GM18867 (cell line): ENCODE data around the gene C1QB.
A peak's percentile ranks its signal among the peaks of the same experiment; 100 is the strongest.
"Not testable (repeated sequence)": the region's sequence is repeated elsewhere in the genome, so short reads cannot be mapped to it uniquely, and the experiment has no call there.

Experiments
- ATAC-seq: cut with Tn5 transposase; IDR thresholded peaks from one replicate; pipeline ENCODE4 v1.9.1; 2021; ENCODE audit warnings: mild to moderate bottlenecking, moderate library complexity; ENCODE audit not compliant: unreplicated experiment

Gene C1QB

DNA sequence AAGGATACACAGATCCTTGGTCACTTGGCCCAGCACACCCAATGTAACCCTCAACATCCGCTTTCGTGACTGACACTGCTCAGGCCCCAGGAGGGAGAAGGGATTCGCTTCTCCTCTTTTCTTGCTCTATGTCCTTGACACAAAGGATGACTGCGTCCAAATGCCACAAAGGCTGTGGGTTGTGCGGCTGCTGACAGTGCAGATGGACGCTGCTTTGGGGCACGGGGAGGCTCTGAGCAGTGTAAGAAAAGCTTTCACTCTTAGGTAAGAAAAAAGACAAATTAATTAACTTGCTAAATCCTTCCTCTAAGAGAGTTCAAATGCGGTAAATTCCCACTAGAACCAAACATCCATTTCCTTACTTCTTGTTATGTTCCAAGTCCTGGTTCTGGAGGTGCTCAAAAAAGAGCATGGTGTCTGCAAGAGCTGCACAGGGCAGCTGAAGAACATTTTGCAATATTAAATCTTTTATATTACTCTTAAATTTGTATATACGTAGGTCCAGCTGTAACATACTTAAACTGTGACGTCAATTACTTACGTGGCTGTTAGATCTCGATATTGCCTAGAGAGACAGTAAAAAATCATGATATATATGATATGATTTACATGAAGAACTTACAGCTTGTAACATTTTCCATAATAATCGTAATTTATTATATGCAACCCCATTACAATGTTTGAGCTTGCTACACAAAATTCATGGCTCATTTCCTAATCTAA lies 38.2 kb downstream of the C1QB start:
- ATAC-seq, result no peak

DNA sequence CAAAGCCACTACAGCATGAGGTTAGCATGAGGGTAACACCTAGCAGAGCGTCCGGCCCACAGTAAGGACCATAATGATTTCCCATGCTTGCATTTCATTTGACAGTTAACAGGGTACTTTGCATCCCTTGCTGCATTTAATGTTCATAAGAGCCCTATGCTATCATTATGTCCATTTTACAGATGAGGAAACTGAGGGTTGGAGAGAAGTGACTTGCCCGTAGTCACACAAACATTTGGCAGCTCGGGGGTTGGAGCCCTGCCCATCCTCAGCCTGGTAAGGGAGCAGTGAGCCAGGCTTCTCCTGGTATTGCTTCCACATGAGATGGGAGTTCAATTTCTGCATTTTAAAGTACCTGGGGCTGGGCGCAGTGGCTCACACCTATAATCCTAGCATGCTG lies 41.1 kb downstream of the C1QB start:
- ATAC-seq, result no peak

DNA sequence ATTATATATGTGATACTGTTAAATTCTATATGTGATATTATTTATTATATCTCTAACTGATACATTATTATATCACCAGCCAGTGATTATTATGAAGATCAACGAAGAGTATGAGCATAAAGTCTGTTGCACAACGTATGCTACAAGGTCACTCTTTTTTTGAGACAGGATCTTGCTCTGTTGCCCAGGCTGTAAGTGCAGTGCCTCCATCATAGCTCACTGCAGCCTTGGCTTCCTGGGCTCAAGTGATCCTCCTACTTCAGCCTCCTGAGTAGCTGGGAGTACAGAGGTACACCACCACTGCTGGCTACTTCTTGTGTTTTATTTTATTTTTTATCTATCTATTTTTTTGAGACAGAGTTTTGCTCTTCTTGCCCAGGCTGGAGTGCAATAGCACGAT lies 43.6 kb downstream of the C1QB start:
- ATAC-seq, result no peak

DNA sequence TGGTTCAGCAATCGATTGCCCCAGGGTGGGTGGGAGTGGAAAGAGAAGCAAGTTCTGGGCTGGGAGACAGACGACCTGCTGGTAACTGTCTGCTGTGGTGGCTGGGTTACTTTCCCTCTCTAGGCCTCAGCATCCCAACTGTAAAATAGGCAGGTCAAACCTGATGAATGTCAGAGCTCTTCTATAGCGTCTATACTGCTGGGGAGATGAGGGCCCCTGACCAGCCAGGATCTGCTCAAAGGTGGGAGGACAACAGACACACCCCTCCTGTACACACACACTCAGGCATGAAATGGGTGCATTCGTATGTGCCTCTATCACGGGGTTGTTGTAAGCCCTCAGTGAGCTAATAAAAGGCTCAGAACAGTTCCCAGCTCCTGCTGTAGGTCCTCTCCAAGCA lies 44.9 kb downstream of the C1QB start:
- no peak for ATAC-seq

DNA sequence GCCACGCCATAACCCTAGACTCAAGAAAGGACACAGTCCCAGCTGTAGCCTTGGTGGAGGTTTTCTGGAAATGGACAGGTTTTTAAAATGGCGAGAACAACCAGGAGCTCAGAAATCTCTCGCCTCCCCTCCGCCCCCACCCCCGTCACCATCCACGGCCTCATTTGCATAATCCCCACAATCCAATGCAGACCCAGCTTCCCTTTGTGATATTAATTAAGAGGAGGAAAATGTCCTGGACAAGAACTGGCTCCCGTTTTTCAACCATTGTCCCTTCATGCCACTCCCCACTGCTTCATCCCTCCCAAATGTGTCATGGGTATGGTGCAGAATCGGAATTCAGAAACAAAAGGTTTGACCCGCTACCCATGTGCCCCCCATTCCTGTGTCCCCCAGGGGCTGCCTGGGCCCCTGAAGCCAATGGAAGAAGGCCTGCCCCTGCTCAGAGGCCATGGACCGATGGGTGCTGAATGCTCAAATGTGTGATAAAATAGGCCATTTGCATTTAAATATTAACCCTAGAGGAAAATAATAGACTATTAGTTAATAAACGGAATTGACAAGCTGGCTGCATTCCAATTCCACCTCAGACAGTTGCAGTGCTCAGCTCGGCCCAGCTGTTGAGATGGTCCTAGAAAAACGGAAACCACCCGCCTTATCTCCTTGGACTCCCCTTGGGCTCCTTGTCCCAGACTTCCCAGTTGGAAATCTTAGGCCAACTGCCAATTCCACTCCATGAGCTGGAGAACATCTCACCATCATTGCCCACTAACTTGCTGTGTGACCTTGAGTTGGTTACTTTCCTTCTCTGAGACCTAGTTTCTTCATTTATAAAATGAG lies 46.9 kb downstream of the C1QB start:
- no peak for ATAC-seq

DNA sequence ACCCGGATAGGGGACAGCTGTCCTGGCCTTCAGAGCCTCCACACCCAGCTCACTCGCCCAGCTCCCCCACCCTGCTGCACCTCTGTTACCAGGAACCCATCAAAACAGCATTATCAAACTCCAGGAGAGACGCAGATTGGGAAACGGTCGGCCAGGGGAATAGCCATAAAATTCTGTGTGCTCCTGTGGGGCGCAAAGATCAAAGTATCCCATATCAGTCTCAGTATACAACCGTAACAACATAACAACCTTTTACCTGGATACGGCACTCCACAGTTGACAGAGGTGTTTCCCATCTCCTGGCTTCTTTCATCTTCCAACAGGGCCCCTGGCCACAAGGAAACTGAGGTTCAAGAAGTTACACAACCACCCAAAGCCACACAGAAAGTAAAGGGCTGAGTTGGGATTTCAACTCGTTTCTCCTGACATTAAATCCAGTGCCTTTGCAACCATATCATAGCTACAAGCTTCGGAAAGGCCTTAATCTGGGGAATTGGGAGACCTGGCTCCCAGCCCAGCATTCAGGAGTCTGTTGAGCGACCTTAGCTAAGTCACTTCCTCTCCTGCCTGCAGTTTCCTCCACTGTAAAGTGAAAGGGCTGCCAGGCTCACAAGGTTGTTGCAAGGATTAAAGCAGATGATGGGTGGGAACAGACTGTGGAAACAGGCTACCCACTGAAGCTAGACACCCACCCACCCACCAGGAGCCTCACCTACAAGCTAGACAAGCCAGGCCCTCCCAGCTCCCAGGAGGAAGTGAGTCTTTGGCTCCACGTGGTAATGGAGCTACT lies 49.5 kb downstream of the C1QB start:
- no peak for ATAC-seq

DNA sequence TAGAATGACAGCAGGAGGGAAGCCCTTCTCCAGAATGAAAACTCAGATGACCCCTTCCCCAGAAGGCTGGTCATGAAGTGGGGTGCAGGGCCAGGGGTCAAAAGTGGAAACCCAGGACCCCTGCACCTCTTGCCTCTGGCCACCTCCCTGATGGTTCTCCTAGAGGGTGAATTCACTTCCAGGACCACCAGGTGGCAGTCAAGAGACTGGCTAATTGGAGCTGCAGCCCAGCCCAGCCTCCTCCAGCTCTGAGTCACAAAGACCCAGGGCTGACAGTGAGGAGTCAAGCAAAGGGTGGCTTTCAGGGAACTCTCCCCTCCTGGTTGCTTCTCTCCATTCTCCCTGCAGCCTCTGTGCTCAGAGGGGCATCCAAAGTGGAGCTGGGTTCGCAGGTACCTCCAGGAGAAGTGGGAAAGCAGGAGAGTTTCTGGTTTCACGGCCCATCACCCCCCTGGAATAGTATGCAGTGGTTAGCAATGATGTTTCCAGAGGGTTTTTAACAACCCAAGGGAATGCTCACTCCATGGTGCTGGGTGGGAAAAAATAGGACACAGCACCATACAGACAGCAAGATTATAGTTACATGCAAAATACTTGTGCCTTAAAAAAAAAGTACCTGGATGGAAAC lies 51.5 kb downstream of the C1QB start:
- peak; percentile 73 for ATAC-seq

DNA sequence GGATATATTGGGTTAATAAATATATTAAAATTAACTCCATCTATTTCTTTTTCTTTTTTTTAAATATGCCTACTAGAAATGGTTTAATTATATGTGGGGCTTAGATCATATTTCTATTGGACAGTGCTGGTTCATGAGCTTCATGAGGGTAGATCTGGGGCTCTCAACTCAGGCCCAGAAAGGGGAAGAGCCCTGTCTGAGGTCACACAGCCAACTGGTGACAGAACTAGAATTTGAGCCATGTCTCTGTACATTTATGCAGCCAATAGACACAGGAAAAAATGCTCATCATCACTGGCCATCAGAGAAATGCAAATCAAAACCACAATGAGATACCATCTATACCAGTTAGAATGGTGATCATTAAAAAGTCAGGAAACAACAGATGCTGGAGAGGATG lies 52.5 kb downstream of the C1QB start:
- no peak for ATAC-seq

DNA sequence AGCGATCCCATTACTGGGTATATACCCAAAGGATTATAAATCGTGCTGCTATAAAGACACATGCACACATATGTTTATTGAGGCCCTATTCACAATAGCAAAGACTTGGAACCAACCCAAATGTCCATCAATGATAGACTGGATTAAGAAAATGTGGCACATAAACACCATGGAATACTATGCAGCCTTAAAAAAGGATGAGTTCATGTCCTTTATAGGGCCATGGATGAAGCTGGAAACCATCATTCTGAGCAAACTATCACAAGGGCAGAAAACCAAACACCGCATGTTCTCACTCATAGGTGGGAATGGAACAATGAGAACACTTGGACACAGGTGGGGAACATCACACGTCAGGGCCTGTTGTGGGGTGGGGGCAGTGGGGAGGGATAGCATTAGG lies 53.1 kb downstream of the C1QB start:
- not testable (repeated sequence) for ATAC-seq

DNA sequence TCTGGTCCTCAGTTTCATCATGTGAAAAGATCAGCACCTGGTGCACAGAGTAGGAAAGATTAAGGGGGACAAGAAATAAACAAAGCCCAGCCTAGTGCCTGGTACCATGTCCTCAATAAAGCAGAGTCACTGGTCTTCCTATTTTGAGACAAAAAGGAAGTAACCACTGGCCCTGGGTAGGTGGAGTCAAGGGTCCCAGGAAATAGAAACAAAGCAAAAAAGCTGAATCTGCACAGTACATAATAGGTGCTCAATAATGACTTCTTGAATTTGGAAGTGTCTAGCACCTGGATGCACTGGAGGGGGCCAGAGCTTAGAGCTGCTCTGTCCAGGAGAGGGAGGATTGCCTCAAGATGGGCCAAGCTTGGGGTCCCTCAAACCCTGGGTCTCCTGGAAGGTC lies 55.7 kb downstream of the C1QB start:
- no peak for ATAC-seq

DNA sequence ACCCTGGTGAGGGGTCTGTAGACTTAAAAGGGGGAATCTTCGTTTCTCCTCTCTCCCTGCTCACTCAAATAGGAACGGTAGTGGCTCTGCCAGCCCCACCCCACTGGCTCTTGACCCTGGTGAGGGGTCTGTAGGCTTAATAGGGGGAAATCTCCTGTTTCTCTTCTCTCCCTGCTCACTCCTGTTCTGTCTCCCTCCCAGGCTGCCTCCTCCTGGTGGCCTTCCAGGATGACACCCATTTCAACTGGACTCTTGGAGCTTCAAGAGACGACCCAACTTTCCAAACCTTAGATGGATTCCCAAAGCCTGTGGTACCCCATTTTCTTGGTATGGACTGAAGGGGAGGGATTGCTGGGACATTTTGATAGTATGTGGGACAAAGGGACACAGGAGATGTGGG lies 56.2 kb downstream of the C1QB start:
- ATAC-seq, result no peak

DNA sequence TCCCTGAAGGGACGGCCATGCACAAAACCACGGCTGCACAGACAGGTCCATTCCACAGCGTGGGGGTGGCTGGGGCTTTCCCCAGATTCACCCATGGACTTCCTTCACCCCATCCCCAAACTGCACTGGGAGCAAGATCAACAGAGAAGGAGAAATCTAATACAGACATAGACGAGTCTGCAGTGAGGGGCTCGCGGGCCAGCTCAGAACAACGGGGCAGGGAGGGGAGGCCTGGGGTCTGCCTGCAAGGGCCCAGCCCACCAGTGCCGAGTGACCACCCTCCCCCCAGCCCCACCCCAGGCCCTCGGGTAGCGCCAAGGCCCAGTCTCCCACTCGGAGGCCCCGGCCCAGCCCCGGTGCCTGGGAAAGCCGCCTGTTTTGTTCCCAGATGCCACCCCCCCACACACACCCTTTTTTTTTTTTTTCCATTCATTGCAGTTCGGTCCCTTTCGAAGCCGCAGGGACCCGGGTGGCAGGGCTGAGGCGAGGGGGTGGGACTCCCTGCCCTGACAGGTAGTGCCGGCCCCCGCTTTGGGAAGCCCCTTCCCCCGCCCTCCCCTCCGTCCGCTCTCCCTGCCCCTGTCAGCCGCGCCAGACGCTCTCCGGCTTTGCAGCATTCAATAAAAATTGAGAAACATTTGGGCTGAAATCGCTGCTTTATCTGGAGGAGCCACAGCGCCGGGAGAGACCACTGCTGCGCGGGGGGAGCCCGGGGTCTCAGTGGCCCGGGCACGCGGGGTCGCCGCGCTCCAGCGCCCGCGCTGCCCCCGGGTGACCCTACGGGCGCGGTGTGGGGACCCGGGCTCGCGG lies 57.1 kb downstream of the C1QB start:
- peak; percentile 25 for ATAC-seq

DNA sequence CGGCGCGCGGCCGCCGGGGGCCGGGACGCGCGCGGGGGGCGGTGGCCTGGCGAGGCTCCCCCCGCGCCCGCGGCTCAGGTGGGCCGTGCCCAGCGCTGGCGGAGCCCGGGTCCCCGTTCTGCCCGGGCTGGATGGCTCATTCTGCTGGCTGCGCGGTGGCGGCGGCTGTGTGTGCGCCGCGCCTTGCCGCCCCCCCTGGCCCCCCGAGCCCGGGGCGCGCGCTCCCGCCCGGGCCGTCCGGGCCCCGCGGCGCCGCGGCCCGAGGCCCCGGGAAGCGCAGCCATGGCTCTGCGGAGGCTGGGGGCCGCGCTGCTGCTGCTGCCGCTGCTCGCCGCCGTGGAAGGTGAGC lies 57.6 kb downstream of the C1QB start, which contains the start of gene EPHB2:
TSS of gene EPHB2 (plus strand) at position 139 of the 349 bp plus-strand sequence. CDS start at position 283, 144 bp downstream.
- ATAC-seq, result peak; percentile 43

DNA sequence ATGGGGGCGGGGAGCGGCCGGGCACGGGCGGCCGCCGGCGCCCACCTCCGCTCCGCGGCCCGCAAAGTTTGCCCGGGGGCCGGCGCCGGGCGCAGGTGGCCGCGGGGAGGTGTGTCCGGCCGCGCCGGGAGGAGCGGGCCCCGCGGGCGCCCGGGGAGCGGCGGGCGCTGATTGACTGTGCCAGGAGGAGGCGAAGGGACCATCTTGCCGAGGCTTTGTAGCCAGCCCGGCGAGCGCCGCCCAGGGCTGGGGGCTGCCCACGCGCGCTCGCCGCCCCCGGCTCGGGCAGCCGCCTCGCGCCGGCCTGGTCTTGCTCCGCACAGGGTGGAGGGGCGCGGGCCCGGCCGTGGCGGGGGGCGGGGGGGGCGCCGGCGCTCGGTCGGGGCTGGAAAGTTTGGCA lies 58.0 kb downstream of the C1QB start:
- ATAC-seq, result no peak
